ENCODE data around the gene FLOT2.

FLOT2 gene

DNA sequence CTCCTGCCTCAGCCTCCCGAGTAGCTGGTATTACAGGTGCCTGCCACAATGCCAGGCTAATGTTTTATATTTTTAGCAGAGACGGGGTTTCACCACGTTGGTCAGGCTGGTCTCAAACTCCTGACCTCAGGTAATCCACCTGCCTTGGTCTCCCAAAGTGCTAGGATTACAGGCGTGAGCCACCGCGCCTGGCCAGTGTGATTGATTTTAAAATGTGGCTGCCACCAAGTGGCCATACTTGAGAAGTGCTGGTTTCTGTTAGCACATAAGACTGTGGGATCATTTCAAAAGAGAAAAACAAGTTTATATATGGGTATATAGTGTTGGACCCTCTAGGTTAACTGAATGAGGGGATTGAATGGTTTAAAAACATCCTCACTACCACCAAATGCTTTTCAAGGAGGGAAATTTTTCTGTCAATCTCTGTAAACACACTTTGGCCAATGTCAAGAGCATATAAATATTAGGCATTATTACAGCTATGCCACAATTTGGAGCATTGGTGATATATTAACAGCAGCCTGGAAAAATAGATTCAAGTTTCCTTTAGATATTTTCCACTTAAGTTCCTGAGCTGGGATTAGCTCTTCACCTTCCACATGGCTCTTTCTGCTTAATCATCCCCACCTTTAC lies 18.9 kb upstream of the FLOT2 start:
- no peak for DNase-seq (ENCODE audit: extremely low spot score)
- CTCF ChIA-PET: interaction anchor here (0.7 to 1.4 kb wide), 5 partner anchors 34 to 189 kb away, joined by 3 to 4 read pairs (median 3); no protein-coding TSS in a partner anchor
- POLR2A ChIA-PET: interaction anchor here (0.6 to 1.5 kb wide), 3 partner anchors 33 to 190 kb away, joined by 4 read pairs; partner anchors contain the start of genes PHF12 and TLCD1
- TF ChIP-seq, protein P1, sequence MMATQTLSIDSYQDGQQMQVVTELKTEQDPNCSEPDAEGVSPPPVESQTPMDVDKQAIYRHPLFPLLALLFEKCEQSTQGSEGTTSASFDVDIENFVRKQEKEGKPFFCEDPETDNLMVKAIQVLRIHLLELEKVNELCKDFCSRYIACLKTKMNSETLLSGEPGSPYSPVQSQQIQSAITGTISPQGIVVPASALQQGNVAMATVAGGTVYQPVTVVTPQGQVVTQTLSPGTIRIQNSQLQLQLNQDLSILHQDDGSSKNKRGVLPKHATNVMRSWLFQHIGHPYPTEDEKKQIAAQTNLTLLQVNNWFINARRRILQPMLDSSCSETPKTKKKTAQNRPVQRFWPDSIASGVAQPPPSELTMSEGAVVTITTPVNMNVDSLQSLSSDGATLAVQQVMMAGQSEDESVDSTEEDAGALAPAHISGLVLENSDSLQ (IDR thresholded peaks at IDR 0.05): no peak
- TF ChIP-seq HDGF (IDR thresholded peaks at IDR 0.05; ENCODE audit: borderline replicate concordance) (no peak), FOXM1 (IDR thresholded peaks at IDR 0.05; ENCODE audit: borderline replicate concordance) (no peak), SUZ12 (IDR thresholded peaks at IDR 0.05) (no peak), TARDBP (IDR thresholded peaks at IDR 0.05) (no peak), BHLHE40 (IDR thresholded peaks at IDR 0.05; ENCODE audit: borderline replicate concordance) (no peak), FOXA1 (IDR thresholded peaks at IDR 0.05) (no peak), SP1 (IDR thresholded peaks at IDR 0.05) (no peak), CTBP1 (IDR thresholded peaks at IDR 0.05; ENCODE audit: borderline replicate concordance) (no peak), LEF1 (IDR thresholded peaks at IDR 0.05; ENCODE audit: borderline replicate concordance) (no peak), FOXK2 (IDR thresholded peaks at IDR 0.05) (no peak), NFRKB (IDR thresholded peaks at IDR 0.05) (no peak), ZNF384 (IDR thresholded peaks at IDR 0.05) (no peak), ARNT (IDR thresholded peaks at IDR 0.05) (no peak), L3MBTL2 (conservative IDR thresholded peaks at IDR 0.05) (no peak), ELF4 (IDR thresholded peaks at IDR 0.05) (no peak)

DNA sequence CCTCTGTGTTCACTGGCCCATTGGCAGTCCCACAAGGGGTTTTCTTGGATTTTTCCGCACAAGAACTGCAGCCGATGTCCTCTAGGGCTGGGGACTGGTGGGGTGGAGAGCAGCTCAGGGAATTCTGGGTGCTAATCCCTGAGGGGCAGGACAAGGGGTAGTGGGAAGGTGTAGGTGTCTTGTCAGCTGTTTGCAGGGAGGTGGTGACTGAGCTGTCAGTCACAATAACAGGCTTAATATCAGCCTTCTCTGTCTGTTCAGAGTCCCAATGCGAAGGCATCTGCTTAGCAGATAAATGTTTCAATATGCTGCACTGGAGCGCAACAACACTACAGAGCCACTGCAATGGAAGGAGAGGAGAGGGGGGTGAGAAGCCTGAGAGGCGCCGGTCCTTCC lies 15.4 kb upstream of the FLOT2 start:
- no peak for DNase-seq (ENCODE audit: extremely low spot score)
- ChIA-PET POLR2A (interaction anchor here (0.6 to 1.7 kb wide), 5 partner anchors 15 to 188 kb away, joined by 3 to 6 read pairs (median 4); partner anchors contain the start of genes FLOT2 and PHF12), CTCF (interaction anchor here (0.7 to 2.7 kb wide), 5 partner anchors 39 to 149 kb away, joined by 3 to 8 read pairs (median 3); partner anchors contain the start of gene FAM222B)
- TF ChIP-seq FOXA1 (IDR thresholded peaks at IDR 0.05) (no peak), HDGF (IDR thresholded peaks at IDR 0.05; ENCODE audit: borderline replicate concordance) (no peak), ARNT (IDR thresholded peaks at IDR 0.05) (no peak), ZNF384 (IDR thresholded peaks at IDR 0.05) (no peak), SP1 (IDR thresholded peaks at IDR 0.05) (no peak), FOXM1 (IDR thresholded peaks at IDR 0.05; ENCODE audit: borderline replicate concordance) (no peak), NFRKB (IDR thresholded peaks at IDR 0.05) (no peak), TARDBP (IDR thresholded peaks at IDR 0.05) (no peak), L3MBTL2 (conservative IDR thresholded peaks at IDR 0.05) (no peak), CTBP1 (IDR thresholded peaks at IDR 0.05; ENCODE audit: borderline replicate concordance) (no peak)
- TF ChIP-seq, protein P1 (IDR thresholded peaks at IDR 0.05): no peak

DNA sequence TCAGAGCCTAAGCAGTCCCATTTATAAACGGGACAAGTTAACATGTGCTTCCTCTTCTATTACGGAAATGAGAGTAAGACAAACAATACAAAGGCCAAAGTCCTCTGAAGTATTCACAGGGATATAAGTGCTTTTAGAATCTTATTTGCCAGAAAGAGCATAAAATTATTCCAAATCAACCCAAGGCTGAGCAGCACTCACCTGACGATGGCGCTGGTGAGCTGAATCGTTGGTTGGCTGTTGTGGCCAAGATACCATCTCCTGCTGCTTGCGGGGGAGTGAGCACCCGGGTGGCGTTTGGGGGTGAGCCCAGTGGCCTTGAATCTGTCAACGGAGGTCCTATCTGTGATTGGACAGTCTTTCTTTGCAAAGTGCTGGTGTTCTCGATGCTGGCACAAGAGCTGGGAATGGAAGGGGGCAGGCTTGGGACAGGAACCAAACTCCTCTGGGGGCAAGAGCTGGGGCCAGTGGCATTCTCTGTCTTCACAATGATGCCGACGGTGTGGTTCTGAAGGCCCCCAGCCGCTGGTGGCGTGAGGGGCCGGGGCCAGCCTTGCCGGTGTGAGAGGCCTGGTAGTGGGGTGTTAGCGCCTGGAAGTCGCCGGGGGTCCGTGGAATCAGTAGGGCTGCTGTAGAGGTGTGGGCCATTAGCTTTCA lies 14.9 kb upstream of the FLOT2 start:
- ChIA-PET CTCF (interaction anchor here (0.7 to 2.7 kb wide), 5 partner anchors 40 to 149 kb away, joined by 3 to 8 read pairs (median 3); partner anchors contain the start of gene FAM222B), POLR2A (interaction anchor here (0.6 to 1.7 kb wide), 6 partner anchors 14 to 193 kb away, joined by 3 to 6 read pairs (median 4); partner anchors contain the start of genes FLOT2 and PHF12)
- no peak for TF ChIP-seq NFRKB (IDR thresholded peaks at IDR 0.05)
- no peak for TF ChIP-seq L3MBTL2 (conservative IDR thresholded peaks at IDR 0.05)
- no peak for TF ChIP-seq SUZ12 (IDR thresholded peaks at IDR 0.05)
- TF ChIP-seq, protein P1 (IDR thresholded peaks at IDR 0.05): no peak
- TF ChIP-seq CTBP1 (IDR thresholded peaks at IDR 0.05; ENCODE audit: borderline replicate concordance): no peak
- TF ChIP-seq LEF1 (IDR thresholded peaks at IDR 0.05; ENCODE audit: borderline replicate concordance): no peak
- TF ChIP-seq BHLHE40 (IDR thresholded peaks at IDR 0.05; ENCODE audit: borderline replicate concordance): no peak
- TF ChIP-seq FOXK2 (IDR thresholded peaks at IDR 0.05): no peak
- no peak for TF ChIP-seq HDGF (IDR thresholded peaks at IDR 0.05; ENCODE audit: borderline replicate concordance)
- TF ChIP-seq ZNF384 (IDR thresholded peaks at IDR 0.05): no peak
- TF ChIP-seq SP1 (IDR thresholded peaks at IDR 0.05): no peak
- TF ChIP-seq ARNT (IDR thresholded peaks at IDR 0.05): no peak
- DNase-seq (ENCODE audit: extremely low spot score): no peak

DNA sequence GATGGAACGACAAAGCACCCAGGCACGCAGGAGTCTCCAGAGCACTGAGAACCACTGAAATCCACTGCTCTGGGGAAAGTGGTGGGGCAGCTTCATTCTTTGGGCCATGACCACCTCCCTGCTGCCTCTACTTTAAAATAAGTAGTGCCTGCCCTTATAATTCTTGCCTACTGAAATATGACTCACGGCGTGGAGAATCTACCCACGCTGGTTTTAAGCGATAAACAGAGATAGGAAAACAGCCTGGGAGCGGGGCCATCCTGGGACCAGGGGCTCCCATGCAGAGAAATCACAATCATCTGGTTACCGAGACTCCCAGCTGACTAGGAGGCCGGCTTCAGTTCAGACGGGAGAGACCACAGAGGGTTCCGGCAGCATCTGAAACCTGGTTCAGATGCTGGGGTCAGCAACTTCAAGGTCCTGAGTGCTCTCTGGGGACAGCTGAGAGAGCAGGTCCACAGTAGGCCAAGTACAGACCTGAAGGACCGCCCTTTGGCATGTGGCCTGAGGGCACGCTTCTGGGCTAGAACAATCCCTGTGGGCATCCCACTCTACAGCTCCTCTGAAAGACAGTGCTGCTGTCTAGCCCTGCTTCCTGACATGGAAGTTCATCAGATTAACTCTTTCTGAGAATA lies 14.0 kb upstream of the FLOT2 start:
- ChIA-PET POLR2A (interaction anchor here (0.7 to 1.5 kb wide), 4 partner anchors 13 to 192 kb away, joined by 3 to 6 read pairs (median 3); partner anchors contain the start of gene PHF12), CTCF (interaction anchor here (1.5 to 2.7 kb wide), 2 partner anchors 148 to 184 kb away, joined by 8 read pairs; no protein-coding TSS in a partner anchor)
- no peak for TF ChIP-seq FOXA1 (IDR thresholded peaks at IDR 0.05)
- TF ChIP-seq ELF4 (IDR thresholded peaks at IDR 0.05): no peak
- TF ChIP-seq SP1 (IDR thresholded peaks at IDR 0.05): no peak
- TF ChIP-seq BHLHE40 (IDR thresholded peaks at IDR 0.05; ENCODE audit: borderline replicate concordance): no peak
- TF ChIP-seq LEF1 (IDR thresholded peaks at IDR 0.05; ENCODE audit: borderline replicate concordance): no peak
- DNase-seq (ENCODE audit: extremely low spot score): no peak

DNA sequence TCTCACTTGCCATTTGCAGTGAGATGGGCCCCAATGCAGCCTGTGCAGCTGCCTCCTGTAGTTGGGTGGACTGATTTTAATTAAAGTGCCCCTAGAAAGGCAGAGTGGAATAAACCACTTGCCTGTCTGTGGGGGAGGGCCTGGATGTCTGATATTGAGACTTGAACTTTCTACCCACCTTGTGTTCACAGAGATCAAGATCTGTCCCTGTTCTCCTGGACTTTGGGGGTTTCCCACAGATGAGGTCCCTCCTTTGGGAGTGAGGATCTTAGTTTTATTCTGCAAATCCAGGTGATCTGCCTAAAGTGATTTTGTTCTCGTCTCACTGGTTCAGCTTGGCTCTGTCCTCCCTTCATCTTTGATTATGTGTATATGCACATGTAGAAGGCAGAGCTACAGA lies 13.0 kb upstream of the FLOT2 start:
- DNase-seq (ENCODE audit: extremely low spot score): no peak
- TF ChIP-seq, protein P1 (IDR thresholded peaks at IDR 0.05): no peak
- no peak for TF ChIP-seq HDGF (IDR thresholded peaks at IDR 0.05; ENCODE audit: borderline replicate concordance)
- TF ChIP-seq ZNF384 (IDR thresholded peaks at IDR 0.05): no peak
- TF ChIP-seq ELF4 (IDR thresholded peaks at IDR 0.05): no peak
- TF ChIP-seq ARNT (IDR thresholded peaks at IDR 0.05): no peak
- no peak for TF ChIP-seq FOXA1 (IDR thresholded peaks at IDR 0.05)
- no peak for TF ChIP-seq BHLHE40 (IDR thresholded peaks at IDR 0.05; ENCODE audit: borderline replicate concordance)
- TF ChIP-seq LEF1 (IDR thresholded peaks at IDR 0.05; ENCODE audit: borderline replicate concordance): no peak
- no peak for TF ChIP-seq NFRKB (IDR thresholded peaks at IDR 0.05)
- no peak for TF ChIP-seq FOXM1 (IDR thresholded peaks at IDR 0.05; ENCODE audit: borderline replicate concordance)
- TF ChIP-seq L3MBTL2 (conservative IDR thresholded peaks at IDR 0.05): no peak
- no peak for TF ChIP-seq FOXK2 (IDR thresholded peaks at IDR 0.05)
- TF ChIP-seq TARDBP (IDR thresholded peaks at IDR 0.05): no peak
- no peak for TF ChIP-seq SP1 (IDR thresholded peaks at IDR 0.05)
- POLR2A ChIA-PET: interaction anchor here (0.7 to 1.5 kb wide), 3 partner anchors 12 to 166 kb away, joined by 3 read pairs; partner anchors contain the start of gene PHF12
- CTCF ChIA-PET: interaction anchor here (1.5 to 2.7 kb wide), 2 partner anchors 147 to 183 kb away, joined by 8 read pairs; no protein-coding TSS in a partner anchor

Data from HEK293T (cell line).